GM04504 (cell line): ENCODE data around the gene PMVK.
"Not testable (repeated sequence)": the region's sequence is repeated elsewhere in the genome, so short reads cannot be mapped to it uniquely, and the experiment has no call there.

Experiments
- DNase-seq: peaks from one replicate; pipeline ENCODE4 v3.0.0-alpha.2; 2012; ENCODE audit warnings: low read depth

Gene PMVK

DNA sequence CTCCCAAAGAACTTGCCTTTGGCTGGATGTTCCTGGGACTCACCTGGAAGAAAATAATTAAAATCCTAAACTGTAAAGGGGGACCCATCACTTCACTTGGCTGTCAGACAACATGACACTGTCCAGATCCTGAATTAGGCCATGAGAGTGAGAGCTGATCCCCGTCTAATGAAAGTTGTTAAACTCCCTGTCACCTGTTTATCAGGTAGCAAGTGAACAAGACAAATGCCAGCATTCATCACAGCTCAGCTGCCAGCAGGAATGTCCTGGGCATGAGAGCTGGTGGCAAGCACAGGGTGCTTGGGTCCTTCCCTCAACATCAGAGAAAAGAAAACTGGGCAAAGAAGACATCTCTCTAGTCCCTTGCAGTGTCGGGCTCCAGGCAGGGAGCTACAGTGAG is 23.8 kb downstream of the PMVK start:
- DNase-seq: no peak

DNA sequence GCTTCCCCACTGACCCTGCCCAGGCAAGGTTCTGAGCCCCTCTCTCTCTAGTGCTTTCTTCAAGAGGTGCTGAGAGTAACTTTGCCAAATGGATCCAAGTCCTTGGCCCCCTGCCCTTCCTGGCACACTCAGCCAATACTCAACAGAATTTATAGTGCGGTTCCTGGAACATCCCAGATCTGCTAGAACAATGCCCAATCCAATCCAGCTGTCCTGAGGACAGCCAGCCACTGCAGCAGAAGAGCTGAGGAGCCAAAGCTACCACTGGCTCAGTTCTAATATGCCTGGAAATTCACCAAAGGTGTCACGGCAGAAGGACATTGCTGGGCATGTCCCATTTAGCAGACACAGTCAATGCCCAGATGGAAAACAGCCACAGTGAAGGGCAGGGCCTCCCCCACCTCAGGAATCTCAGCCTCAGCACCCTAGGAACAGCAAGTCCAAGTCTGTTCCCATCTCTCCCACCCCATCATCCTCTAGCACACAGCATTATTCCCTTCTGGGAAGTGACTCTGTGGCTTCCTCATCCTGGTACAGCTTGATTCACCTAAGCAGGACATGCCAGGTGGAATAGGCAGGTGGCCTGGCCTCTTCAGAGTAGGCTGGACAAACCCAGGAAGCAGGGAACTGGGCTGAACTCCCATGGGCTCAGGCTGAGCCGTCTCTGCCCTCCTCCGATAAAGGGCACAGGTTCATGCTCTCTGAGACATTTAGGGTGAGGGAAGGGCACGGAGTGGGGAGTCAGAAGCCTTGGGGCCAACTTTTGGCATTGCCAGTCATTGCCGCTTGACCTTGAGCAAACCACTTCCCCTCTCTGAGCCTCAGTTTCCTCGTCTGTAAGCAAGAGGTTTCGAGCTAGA is 24.6 kb downstream of the PMVK start:
- DNase-seq: no peak

DNA sequence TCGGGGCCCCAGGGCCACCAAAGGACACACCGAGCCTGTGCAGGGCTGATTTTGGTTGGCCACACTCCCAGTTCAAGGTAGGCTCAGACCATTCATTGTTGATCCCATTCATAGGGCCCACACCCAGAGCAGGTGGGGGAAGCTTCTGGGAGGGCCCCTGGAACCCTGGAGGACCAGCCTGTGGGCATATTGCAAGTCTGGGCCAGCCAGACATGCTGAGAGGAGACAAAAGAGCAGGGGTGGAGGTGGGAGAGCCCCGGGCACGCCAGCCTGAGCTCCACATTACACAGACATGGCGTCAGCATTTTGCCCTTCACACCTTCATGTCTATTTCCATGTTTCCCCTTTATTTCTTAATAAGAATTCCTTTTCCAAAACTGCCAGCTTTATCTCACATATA is 25.7 kb downstream of the PMVK start:
- DNase-seq: no peak

DNA sequence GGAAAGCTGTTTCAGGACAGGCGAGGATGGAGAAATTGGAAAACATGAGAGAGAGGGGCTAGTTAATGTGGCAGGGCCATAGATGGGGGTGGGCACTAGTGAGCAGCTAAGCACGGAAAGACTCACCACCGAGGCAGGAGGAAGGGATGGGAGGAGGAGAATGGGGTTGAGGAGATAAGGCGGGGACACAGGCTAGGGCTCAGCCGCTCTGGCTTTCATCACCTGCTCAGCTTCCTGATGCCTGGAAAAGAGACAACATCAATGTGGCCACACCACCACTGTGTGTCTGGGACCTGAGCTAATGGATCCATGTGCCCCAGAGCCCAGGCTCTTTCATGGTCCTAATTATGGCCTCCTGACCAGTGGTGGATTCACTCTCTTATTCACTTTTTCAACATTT is 27.6 kb downstream of the PMVK start:
- no peak for DNase-seq

DNA sequence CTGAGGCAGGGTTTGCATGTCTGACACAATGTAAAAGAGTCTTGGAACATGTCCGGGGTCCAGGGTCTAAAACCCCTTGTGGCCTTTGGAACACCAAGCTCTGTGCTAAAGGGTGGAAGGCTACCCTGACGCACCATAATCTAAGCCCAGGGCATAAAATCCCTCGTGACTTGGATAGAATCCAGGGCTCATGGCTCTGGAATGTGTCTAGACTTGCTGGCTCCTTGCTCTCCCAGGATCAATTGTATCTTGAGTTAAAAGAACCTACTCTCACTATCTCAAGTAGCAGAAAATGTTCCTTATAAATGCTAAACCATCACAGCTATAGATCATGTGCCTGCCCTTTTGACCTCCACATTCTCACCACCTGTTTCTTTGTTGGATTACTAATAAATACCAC is 28.4 kb downstream of the PMVK start:
- DNase-seq: not testable (repeated sequence)

DNA sequence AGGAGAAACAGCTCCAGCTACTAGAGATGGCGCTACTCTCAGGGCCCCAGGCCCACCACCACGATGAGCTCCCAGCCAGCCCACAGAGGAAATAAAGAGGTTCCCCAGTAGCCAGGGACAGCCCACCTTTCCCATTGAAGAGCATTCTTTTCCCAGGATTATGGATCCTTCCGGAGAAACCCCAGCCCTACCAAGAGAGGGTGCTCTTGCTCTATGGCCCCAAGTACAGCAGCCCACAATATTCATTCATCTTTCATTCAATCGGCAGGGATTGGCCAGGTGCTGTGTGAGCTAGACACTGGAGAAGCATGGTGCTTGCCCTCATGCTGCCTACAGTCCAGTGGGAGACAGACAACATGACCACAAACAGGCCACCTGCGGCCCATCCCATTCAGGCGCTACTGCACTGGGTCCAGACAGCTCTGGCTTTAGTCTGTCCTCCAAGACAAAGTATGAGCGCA is 29.9 kb downstream of the PMVK start:
- DNase-seq: no peak

DNA sequence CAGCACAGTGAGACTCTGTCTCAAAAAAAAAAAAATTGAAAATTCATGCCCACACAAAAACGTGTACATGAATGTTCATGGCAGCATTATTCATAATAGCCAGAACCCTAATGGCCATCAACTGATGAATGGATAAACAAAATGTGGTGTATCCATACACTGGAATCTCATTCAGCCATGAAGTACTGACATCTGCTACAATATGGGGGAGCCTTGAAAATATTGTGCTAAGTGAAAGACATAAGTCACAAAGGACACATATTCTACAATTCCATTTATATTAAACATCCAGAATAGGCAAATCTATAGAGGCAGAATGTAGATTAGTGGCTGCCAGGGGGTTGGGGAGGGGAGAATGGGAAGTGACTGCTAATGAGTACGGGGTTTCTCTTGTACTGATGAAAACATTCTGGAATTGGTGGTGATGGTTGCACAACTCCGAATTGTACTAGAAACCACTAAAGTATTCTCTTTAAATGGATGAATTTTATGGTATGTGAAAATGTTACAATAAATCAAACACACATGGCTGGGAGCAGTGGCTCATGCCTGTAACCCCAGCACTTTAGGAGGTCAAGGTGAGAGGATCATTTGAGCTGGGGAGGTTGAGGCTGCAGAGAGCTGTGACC is 33.5 kb downstream of the PMVK start:
- no peak for DNase-seq

DNA sequence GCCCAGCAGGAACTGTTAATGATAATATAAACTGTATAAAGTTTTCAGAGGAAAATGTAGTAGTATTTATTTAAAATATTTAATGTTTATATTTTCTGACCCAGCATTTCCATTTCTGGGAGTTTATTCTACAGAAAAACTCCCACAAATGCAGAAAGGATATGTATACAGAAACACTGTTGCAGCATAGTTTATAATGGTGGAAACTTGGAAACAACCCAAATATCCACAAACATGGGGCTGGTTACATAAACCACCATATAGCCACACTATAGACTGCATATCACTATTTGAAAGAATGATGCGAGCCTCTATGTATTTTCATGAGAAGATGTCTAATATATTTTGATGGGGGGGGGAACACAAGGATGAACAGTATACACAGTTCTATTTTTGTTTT is 34.9 kb downstream of the PMVK start:
- DNase-seq: no peak

DNA sequence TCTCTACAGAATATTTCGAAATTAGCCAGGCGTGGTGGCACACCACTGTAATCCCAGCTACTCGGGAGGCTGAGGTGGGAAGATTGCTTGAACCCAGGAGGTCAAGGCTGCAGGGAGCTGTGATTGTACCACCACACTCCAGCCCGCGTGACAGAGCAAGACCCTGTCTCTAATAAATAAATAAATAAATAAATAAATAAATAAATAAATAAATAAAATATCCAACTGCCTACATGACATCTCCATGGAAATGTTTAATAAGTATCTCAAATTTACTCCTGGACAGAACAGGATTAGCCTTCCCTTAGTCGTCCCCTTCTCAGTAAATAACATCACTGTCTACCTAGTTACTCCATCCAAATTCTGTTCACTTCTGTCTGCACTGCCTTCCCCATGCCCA is 37.5 kb downstream of the PMVK start:
- DNase-seq: no peak

DNA sequence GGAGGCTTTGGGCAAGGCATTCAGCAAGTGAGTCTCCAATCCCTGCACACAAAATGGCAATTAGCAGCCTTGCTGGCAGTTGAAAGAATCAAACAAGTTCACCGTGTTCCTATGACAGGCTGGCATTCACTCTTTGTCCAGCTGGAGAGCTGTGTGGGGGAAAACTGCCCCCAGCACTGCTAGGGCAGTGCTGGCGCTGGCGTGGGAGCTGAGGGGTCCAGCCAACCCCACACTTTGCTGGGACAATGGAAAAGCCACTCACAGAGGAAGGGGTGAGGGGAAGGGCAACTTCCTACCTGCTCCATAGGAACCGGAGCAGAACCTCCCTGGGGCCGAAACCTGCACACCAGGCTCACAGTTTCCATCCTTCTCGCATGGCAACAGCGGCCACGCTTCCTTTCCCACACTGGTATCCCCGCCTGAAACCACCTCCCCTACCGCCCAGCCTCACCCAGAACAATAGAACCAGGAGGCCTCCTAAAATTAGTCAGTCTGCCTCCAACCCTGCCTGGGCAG is 39.7 kb downstream of the PMVK start:
- no peak for DNase-seq

DNA sequence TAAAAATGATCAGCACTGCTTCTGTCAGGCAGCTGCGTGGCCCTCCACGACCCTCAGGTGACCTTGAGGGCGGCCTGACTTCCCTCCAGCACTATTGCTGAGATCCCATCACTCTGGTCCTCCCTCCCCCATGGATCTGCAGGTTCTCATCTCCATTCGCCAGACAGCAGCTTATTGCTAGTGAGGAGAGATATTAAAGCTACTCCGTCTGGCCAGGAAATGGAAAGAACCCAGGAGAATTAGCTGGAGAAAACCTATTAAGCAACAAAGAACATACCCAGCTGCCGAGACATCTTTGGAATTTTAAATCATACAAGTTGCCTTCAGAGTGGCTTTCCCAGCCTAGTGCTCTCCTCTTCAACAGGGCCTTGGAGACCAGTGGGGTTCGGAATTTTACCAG is 40.7 kb downstream of the PMVK start:
- DNase-seq: no peak

DNA sequence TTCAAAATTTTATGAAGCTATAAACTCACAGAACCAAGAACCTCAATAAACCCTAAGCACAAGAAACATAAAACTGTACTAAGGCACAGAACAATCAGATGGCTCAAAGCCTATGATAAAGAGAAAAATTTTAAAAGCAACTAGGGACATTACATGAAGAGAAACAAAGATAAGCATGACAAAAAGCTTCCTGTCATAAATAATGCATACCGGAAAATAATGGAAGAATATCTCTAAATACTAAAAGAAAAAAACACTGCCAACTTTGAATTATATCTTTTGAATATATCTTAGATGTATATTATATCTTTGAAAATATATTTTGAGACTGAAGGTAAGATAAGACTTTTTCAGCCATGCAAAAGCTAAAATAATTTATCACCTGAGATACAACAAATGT is 45.1 kb downstream of the PMVK start:
- DNase-seq: no peak

DNA sequence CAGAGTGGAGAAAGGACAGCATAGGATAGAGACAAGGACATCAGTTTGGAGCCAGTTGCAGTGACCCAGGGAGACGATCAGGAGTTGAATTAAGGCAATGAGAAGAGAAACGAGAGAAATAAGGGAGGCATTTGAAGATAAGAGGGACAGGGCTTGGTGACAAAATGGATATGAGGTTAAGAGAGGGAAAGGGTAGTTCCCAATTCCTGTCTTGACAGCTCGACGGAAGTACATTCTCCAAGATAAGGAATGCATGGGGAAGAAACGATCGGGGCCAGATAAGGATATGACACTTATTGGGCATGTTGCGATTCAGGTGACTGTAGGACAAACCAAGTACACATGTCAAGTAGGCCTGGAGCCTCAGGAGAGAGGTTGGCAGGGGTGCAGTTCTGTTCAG is 47.8 kb downstream of the PMVK start:
- no peak for DNase-seq

DNA sequence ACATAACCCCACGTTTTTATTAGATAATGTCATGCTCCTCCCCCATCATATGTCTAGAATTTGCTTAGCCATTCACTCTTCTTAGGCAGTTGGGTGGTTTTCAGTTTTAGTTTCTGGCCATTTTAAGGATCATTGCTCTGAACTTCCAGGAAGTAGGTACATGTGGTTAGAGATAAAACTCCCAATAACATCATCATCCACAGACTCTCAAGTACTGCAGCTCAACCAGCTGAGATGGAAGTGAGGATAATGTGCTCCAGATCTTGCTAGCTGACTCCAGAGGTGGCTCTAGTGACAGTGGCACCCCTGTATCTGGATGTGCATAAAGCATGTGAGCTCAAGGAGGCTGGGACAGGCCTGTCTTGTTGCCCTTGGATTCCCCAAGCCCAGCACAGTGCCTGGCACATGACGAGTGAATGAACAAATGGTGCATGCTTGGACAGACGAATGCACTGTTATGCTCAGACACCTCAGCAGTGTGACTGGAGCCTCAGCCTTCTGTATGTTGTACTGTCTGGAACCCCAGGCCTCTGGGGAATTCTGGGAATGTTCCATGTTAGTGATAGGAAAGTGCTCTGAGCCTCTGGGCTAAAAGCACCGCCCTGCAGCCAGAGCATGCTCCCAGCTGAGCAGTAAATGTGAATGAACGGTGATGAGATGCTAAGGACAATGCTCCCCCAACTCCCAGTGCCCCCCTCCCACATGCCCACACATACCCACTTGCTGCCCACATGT is 50.1 kb downstream of the PMVK start:
- DNase-seq: no peak

DNA sequence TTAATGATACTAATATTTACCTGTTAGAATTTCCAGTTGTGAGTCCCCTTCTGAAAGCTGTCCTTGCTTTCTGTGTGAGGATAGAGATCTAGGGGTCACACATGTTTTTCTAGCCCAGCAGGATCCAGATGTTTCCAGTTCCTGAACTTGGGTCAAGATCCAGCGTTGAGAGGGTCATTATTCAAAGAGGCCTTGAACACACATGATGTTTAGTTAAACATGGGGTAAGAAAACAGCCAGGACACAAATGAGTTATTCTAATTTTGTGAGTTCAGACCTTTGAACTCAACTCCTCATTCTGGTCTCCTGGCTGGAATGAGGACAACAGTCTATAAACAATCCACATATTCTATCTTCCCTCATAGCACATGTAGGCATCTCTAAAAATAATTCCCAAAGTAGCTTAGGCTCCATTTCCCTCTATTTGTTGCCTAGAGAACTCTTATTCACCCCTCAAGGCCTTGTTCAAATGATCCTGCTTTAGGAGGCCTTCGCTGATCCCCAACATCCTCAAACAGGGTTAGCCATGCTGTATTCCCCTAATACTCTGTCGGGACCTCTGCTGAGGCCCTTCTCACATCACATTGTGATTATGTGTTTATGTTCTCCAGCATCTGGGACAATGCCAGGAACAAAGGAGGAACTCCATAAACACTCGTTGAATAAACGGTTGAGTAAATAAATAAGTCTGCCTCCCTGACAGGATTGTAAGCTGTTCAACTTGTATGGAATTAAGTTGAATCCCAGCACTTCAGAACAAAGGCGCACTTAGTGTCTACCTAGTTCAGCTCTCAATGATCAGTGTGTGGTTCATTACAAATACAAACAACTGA is 51.4 kb downstream of the PMVK start:
- DNase-seq: no peak

DNA sequence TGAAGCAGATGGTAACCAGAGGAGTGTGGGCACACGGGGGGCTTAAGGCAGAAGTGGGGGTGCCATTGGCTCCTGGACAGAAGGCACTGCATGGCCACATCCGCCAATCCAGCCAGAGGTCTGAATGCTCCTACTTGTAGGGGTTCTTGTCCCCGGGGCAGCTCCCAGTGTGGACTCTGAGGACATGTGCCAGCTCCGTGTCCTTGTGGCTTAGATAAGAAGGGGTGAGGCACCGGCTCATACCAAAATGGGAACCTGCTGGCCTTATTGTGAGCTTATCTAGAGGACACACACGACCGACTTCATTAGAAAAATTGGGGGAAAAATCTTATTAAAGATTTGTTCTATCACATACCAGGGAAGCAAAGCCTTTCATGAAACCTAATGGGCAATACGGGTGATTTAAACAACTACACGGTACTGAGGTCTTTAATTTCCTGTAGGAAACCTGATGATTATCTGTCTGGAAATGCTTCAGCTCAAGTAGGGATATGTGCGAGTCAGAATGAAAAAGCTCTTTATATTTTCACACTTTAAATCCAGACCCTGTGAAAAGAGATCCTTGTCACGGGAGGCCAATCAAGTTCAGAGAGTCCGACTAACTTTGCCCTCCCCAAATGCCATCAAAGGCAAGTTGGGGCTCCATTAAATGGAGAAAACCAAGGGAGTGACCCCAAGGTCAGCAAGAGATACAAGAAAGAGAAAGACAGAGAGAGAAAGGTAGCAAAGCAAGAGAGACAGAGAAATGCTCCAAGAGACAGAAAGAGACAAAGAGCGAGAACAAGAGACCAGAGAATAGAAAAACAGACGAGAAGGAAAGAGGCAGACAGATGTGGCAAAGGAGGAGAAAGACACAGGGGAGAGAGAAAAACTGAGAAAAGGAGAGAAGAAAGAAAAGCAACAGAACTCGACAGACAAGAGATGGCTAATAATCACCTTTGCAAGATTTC is 52.3 kb downstream of the PMVK start:
- no peak for DNase-seq

DNA sequence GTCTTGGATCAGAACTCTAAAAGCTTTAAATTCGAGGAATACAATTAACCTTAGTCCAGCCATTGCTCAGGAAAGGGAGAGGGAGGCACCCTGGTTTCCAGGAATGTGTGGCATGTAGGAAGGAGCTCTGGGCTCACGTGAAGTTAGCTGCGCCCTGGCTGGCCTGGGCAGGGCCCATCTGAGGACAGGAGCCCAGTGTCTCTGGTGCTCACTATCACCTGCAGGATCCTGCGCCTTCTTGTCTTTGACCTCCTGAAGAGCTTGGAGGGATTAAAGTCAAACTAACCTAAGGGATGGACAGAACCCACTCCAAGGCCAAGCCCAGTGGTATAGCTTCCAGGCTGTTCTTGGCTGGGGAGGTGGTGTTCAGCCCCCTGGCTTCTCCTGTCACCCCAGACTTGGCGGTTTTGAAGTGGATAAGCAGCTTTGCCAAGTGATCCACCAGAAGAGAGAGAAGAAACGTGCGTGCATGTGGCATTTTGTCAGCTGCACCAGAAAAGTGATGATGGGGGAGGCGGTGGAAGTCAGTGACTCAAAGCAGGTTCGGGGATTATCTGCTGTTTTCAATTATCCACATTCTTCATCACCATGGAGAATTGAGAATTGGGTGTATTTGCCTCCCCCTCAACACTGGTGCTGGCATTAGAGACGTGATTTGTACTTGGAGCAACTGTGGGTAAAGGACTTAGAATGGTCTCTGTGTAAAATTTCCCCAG is 54.5 kb downstream of the PMVK start:
- DNase-seq: no peak

DNA sequence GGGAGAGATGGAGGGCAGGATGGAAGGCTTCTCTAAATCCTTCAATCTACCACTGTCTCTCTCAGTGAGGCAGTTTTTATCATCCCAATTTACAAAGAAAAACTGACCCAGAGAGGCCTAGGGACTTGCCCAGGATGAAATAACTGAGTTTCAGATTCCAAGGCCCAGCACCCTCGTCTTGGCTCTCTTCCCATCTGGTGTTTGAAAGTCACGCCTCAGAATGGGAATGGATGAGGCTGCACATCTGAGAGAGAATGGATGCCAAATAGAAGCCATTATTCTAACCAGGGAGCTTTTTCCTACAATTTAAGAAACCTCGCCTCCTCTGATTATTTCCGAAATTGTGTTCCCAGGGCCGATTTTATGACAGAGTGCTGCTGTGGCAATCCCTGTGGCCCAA is 55.8 kb downstream of the PMVK start:
- no peak for DNase-seq

DNA sequence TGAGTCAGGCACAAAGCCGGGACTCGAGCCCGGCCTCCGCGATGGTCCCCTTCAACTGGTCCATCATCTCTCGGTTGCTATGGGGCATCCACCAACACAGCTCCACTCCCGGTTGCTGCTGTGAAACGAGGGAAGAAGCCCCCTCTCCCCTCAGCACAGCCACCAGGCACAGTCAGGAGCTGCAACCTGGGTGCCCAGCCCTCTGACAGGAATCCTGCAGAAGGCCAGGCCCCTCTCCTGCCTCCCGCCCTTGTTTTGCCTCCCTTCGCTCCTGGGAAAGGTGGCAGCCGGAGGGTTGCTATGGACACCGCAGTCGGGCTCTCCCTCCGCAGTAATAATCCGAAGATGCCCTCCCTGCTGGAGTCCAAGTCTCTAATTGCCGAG is 57.5 kb downstream of the PMVK start:
- DNase-seq: no peak

DNA sequence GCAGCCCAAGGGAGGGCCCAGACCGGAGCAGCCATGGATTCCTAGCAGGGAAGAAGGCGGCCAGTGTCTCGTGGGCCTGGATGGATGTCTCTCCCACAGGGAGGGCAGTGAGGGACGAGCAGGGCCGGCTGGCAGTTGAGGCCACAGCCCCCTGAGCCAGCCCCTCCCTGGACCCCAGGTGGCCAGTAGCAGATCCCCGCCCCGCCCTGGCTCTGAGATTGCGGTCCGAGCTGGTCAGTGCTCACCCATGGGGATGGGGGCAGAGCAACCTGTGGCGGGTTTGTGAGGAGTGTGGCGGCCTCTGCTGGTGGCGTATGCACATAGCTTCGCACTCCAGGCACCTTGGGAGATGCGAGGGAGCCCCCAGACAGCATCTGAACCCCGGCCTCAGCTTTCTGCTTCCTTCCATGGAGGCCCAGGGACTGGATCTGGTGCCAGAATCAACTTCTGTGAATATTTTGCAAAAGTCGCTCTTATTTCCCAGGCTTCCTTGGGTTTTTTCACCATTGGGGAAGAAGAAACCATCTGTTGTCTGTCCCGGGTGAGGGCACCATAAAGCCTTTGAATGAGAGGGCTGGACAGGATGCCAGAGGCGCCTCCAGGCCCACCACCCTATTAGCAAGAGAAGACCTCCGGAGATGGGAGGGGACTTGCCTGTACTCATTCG is 58.0 kb downstream of the PMVK start:
- no peak for DNase-seq
